OCI-LY3 (cell line): ENCODE data around the gene LTC4S.

Experiments used
- H2AFZ ChIP-seq: fragments of 200-600, 300-600 bp; shearing (Covaris generic); 2 replicates; pipeline ENCODE4 v1.6.0; 2014; ENCODE audit warnings: antibody characterized with exemption, low read depth, low read length
- H3K27ac ChIP-seq: fragments of 200-600, 300-600 bp; sonication (generic); 2 replicates; pipeline ENCODE4 v1.5.1; 2014; ENCODE audit warnings: mild to moderate bottlenecking, low read length, moderate library complexity, mixed read lengths
- H3K27me3 ChIP-seq: fragments of 200-600, 300-600 bp; sonication (generic); 2 replicates; pipeline ENCODE4 v1.6.1; 2014; ENCODE audit warnings: low read depth, low read length, mixed read lengths
- H3K36me3 ChIP-seq: fragments of 200-600, 300-600 bp; sonication (generic); replicated peaks from 2 replicates; pipeline ENCODE3; 2014; ENCODE audit warnings: low read depth, low read length, mixed read lengths
- H3K4me1 ChIP-seq: fragments of 300-600, 200-600 bp; sonication (generic); 2 replicates; pipeline ENCODE4 v1.6.1; 2014; ENCODE audit warnings: low read length, mixed read lengths
- H3K4me2 ChIP-seq: fragments of 200-600, 300-600 bp; sonication (generic); 2 replicates; pipeline ENCODE4 v1.6.1; 2014; ENCODE audit warnings: low read length, mixed read lengths
- H3K4me3 ChIP-seq: fragments of 300-600, 200-600 bp; sonication (generic); 2 replicates; pipeline ENCODE4 v1.5.1; 2014; ENCODE audit warnings: antibody characterized with exemption, mild to moderate bottlenecking, low read length, moderate library complexity
- H3K79me2 ChIP-seq: fragments of 300-600, 200-600 bp; shearing (Covaris generic); 2 replicates; pipeline ENCODE4 v1.6.1; 2014; ENCODE audit warnings: mild to moderate bottlenecking, low read length, mixed read lengths
- H3K9ac ChIP-seq: fragments of 300-600, 200-600 bp; shearing (Covaris generic); 2 replicates; pipeline ENCODE4 v1.6.0; 2014; ENCODE audit warnings: mild to moderate bottlenecking, low read length, moderate library complexity
- H3K9me3 ChIP-seq: fragments of 200-600, 300-600 bp; shearing (Covaris generic); 2 replicates; pipeline ENCODE4 v1.6.1; 2014; ENCODE audit warnings: low read length, mixed read lengths; ENCODE audit not compliant: insufficient read depth
- H4K20me1 ChIP-seq: fragments of 200-600, 300-600 bp; sonication (generic); 2 replicates; pipeline ENCODE4 v1.6.1; 2016; ENCODE audit warnings: low read length, mixed read lengths; ENCODE audit not compliant: insufficient read depth
- CTCF ChIP-seq: fragments of 200-600, 300-600 bp; sonication (generic); IDR thresholded peaks from 2 replicates; pipeline ENCODE4 v1.5.1; 2014; ENCODE audit warnings: antibody characterized with exemption, low read length, low read depth
- EZH2phosphoT487 ChIP-seq: fragments of 200-600 bp; shearing (Covaris generic); IDR thresholded peaks from 2 replicates; pipeline ENCODE4 v1.6.1; 2018; ENCODE audit warnings: antibody characterized with exemption, mixed run types, low read depth

The LTC4S gene

GRCh38 chr5:179836225-179837019, 42.6 kb downstream of the LTC4S start:
- peaks cover 7% of the 10 kb centered on the region; the same call in 1 of the 2 replicates for H3K79me2 ChIP-seq
- no peaks in the 10 kb centered on the region for H3K27me3 ChIP-seq
- no peaks in the 10 kb centered on the region for H3K9me3 ChIP-seq
- H4K20me1 ChIP-seq: peaks cover 26% of the 10 kb centered on the region; the same call in 1 of the 2 replicates
- TF ChIP-seq CTCF (no peak), EZH2phosphoT487 (no peak)
- peaks cover 59% of the 10 kb centered on the region for H3K36me3 ChIP-seq
- H3K4me3 ChIP-seq: no peak overlapping the region
- H3K4me1 ChIP-seq: no peaks in the 10 kb centered on the region
- no peak overlapping the region for H3K4me2 ChIP-seq
- no peak overlapping the region for H2AFZ ChIP-seq
- no peak overlapping the region for H3K27ac ChIP-seq
- H3K9ac ChIP-seq: no peak overlapping the region

- H3K9me3 ChIP-seq: no peaks in the 10 kb centered on the region
- no peak overlapping the region for H3K9ac ChIP-seq
- no peak overlapping the region for H3K4me2 ChIP-seq
- no peak overlapping the region for H3K4me3 ChIP-seq
- H3K27ac ChIP-seq: no peak overlapping the region
- H3K4me1 ChIP-seq: no peaks in the 10 kb centered on the region
- peaks cover 5% of the 10 kb centered on the region; the same call in 1 of the 2 replicates for H3K79me2 ChIP-seq
- H2AFZ ChIP-seq: no peak overlapping the region
- no peaks in the 10 kb centered on the region for H3K27me3 ChIP-seq
- TF ChIP-seq CTCF: no peak
- TF ChIP-seq EZH2phosphoT487: no peak
- H4K20me1 ChIP-seq: peaks cover 22% of the 10 kb centered on the region; the same call in 1 of the 2 replicates
- peaks cover 61% of the 10 kb centered on the region for H3K36me3 ChIP-seq
These were observed 43.6 kb downstream of the LTC4S start for GRCh38 chr5:179837076-179838011.

- no peak for TF ChIP-seq CTCF
- TF ChIP-seq EZH2phosphoT487: no peak
- Histone ChIP-seq H3K4me1 (no peaks in the 10 kb centered on the region), H3K4me2 (no peak overlapping the region), H3K9me3 (peaks cover 3% of the 10 kb centered on the region; the same call in 1 of the 2 replicates), H3K4me3 (no peak overlapping the region), H2AFZ (no peak overlapping the region), H4K20me1 (peaks cover 20% of the 10 kb centered on the region; the same call in 1 of the 2 replicates), H3K9ac (no peak overlapping the region), H3K27me3 (no peaks in the 10 kb centered on the region), H3K79me2 (no peaks in the 10 kb centered on the region), H3K36me3 (peaks cover 54% of the 10 kb centered on the region), H3K27ac (no peak overlapping the region; the same call in 1 of the 2 replicates)
These were observed 45.8 kb downstream of the LTC4S start for GRCh38 chr5:179839328-179840256.
